ENCODE measurements around the gene GGT5. TPM values are rescaled to one million over a fixed set of nuclear protein-coding genes. Genes with fewer than 3 reads are reported as not detected.
A peak's percentile ranks its signal among the peaks of the same experiment; 100 is the strongest.
"Not testable (repeated sequence)": the region's sequence is repeated elsewhere in the genome, so short reads cannot be mapped to it uniquely, and the experiment has no call there.

The GGT5 gene
- total RNA-seq, 2 experiments from 2014 or later = 0.40 TPM; not detected in 1

GRCh38 chr22:24274696-24275405, 30.0 kb upstream of the GGT5 start:
- H3K4me1 Mint-ChIP-seq = peaks cover 37% of the 10 kb centered on the region
- H3K27me3 Mint-ChIP-seq; H3K27ac Mint-ChIP-seq; H3K4me3 Mint-ChIP-seq; CTCF ChIA-PET; H3K9me3 Mint-ChIP-seq (ENCODE audit: low read depth); H3K36me3 Mint-ChIP-seq; DNase-seq; ATAC-seq: not testable (repeated sequence)

GRCh38 chr22:24273906-24274305, 29.0 kb upstream of the GGT5 start:
- H3K4me1 Mint-ChIP-seq = peaks cover 33% of the 10 kb centered on the region
- H3K4me3 Mint-ChIP-seq; H3K9me3 Mint-ChIP-seq (ENCODE audit: low read depth); CTCF ChIA-PET; H3K27ac Mint-ChIP-seq; H3K27me3 Mint-ChIP-seq; DNase-seq; H3K36me3 Mint-ChIP-seq; ATAC-seq: not testable (repeated sequence)

GRCh38 chr22:24273031-24273430, 28.1 kb upstream of the GGT5 start:
- not testable (repeated sequence) for H3K27ac Mint-ChIP-seq; H3K36me3 Mint-ChIP-seq; DNase-seq; H3K9me3 Mint-ChIP-seq (ENCODE audit: low read depth); ATAC-seq; H3K27me3 Mint-ChIP-seq
- Mint-ChIP-seq H3K4me1 (peaks cover 30% of the 10 kb centered on the region), H3K4me3 (peak overlapping the region; percentile 88)
- CTCF ChIA-PET = interaction anchor here (1.0 kb wide), 1 partner anchor 16 kb away, joined by 4 read pairs; no protein-coding TSS in a partner anchor

GRCh38 chr22:24271386-24271854, 26.5 kb upstream of the GGT5 start:
- CTCF ChIA-PET = interaction anchor here (1.0 to 1.6 kb wide), 3 partner anchors 29 to 114 kb away, joined by 3 to 4 read pairs (median 3); no protein-coding TSS in a partner anchor
- no peaks in the 10 kb centered on the region for H3K9me3 Mint-ChIP-seq (ENCODE audit: low read depth)
- DNase-seq (no peak), ATAC-seq (no peak)
- peak overlapping the region; percentile 80 for H3K27ac Mint-ChIP-seq
- H3K27me3 Mint-ChIP-seq = no peaks in the 10 kb centered on the region
- peaks cover 6% of the 10 kb centered on the region for H3K36me3 Mint-ChIP-seq
- H3K4me1 Mint-ChIP-seq = peaks cover 27% of the 10 kb centered on the region
- H3K4me3 Mint-ChIP-seq = peak overlapping the region; percentile 88

GRCh38 chr22:24270556-24271385, 25.9 kb upstream of the GGT5 start, which contains the start of gene SPECC1L:
SPECC1L (plus strand) TSS chr22:24270831; CDS start chr22:24302232, 31,401 bp downstream.
- Mint-ChIP-seq H3K36me3 (peaks cover 6% of the 10 kb centered on the region), H3K9me3 (ENCODE audit: low read depth) (no peaks in the 10 kb centered on the region), H3K27me3 (no peaks in the 10 kb centered on the region), H3K4me3 (peak within 1 kb of the TSS; percentile 88), H3K4me1 (peaks cover 27% of the 10 kb centered on the region), H3K27ac (peak within 1 kb of the TSS; percentile 81)
- ATAC-seq = peak; percentile 97
- DNase-seq = peak; percentile 94
- CTCF ChIA-PET = interaction anchor here (1.0 to 1.6 kb wide), 3 partner anchors 28 to 113 kb away, joined by 3 to 4 read pairs (median 3); no protein-coding TSS in a partner anchor

- H3K4me1 Mint-ChIP-seq; H3K27ac Mint-ChIP-seq; H3K36me3 Mint-ChIP-seq; ATAC-seq; H3K27me3 Mint-ChIP-seq; DNase-seq; H3K9me3 Mint-ChIP-seq (ENCODE audit: low read depth); H3K4me3 Mint-ChIP-seq: not testable (repeated sequence)
- CTCF ChIA-PET = interaction anchor here (1.4 kb wide), 1 partner anchor 24 kb away, joined by 3 read pairs; no protein-coding TSS in a partner anchor
Observed at GRCh38 chr22:24266495-24266894, 21.6 kb upstream of the GGT5 start.

GRCh38 chr22:24265734-24266133, 20.9 kb upstream of the GGT5 start:
- CTCF ChIA-PET = interaction anchor here (1.4 kb wide), 1 partner anchor 23 kb away, joined by 3 read pairs; no protein-coding TSS in a partner anchor

GRCh38 chr22:24264329-24264896, 19.5 kb upstream of the GGT5 start:
- H3K4me1 Mint-ChIP-seq; DNase-seq; ATAC-seq; H3K27me3 Mint-ChIP-seq; CTCF ChIA-PET; H3K9me3 Mint-ChIP-seq (ENCODE audit: low read depth); H3K4me3 Mint-ChIP-seq; H3K36me3 Mint-ChIP-seq: not testable (repeated sequence)
- peak overlapping the region; percentile 63 for H3K27ac Mint-ChIP-seq

More at GRCh38 chr22:24265734-24266133, 20.9 kb upstream of the GGT5 start:
- no peaks in the 10 kb centered on the region for H3K27me3 Mint-ChIP-seq
- peaks cover 8% of the 10 kb centered on the region for H3K4me1 Mint-ChIP-seq
- DNase-seq (no peak), ATAC-seq (no peak)
- no peak overlapping the region for H3K27ac Mint-ChIP-seq
- H3K36me3 Mint-ChIP-seq = no peaks in the 10 kb centered on the region
- H3K4me3 Mint-ChIP-seq = no peak overlapping the region
- no peaks in the 10 kb centered on the region for H3K9me3 Mint-ChIP-seq (ENCODE audit: low read depth)

GRCh38 chr22:24263479-24263878, 18.6 kb upstream of the GGT5 start:
- H3K9me3 Mint-ChIP-seq (ENCODE audit: low read depth); H3K36me3 Mint-ChIP-seq; DNase-seq; H3K27me3 Mint-ChIP-seq; H3K4me1 Mint-ChIP-seq; ATAC-seq; H3K27ac Mint-ChIP-seq; CTCF ChIA-PET; H3K4me3 Mint-ChIP-seq: not testable (repeated sequence)

- H3K27ac Mint-ChIP-seq; ATAC-seq; H3K4me1 Mint-ChIP-seq; H3K36me3 Mint-ChIP-seq; H3K4me3 Mint-ChIP-seq; H3K27me3 Mint-ChIP-seq; DNase-seq; H3K9me3 Mint-ChIP-seq (ENCODE audit: low read depth); CTCF ChIA-PET: not testable (repeated sequence)
Observed at GRCh38 chr22:24262185-24262749, 17.4 kb upstream of the GGT5 start.

GRCh38 chr22:24259459-24259858, 14.6 kb upstream of the GGT5 start:
- CTCF ChIA-PET; H3K9me3 Mint-ChIP-seq (ENCODE audit: low read depth); H3K36me3 Mint-ChIP-seq; H3K27ac Mint-ChIP-seq; H3K4me1 Mint-ChIP-seq; H3K27me3 Mint-ChIP-seq; H3K4me3 Mint-ChIP-seq: not testable (repeated sequence)
- DNase-seq (peak; percentile 80), ATAC-seq (peak; percentile 58)

GRCh38 chr22:24256736-24257135, 11.9 kb upstream of the GGT5 start:
- H3K36me3 Mint-ChIP-seq; CTCF ChIA-PET; H3K27ac Mint-ChIP-seq; DNase-seq; ATAC-seq; H3K4me1 Mint-ChIP-seq; H3K9me3 Mint-ChIP-seq (ENCODE audit: low read depth); H3K27me3 Mint-ChIP-seq; H3K4me3 Mint-ChIP-seq: not testable (repeated sequence)

GRCh38 chr22:24256136-24256535, 11.3 kb upstream of the GGT5 start:
- H3K9me3 Mint-ChIP-seq (ENCODE audit: low read depth); ATAC-seq; H3K27me3 Mint-ChIP-seq; H3K36me3 Mint-ChIP-seq; H3K27ac Mint-ChIP-seq; DNase-seq; H3K4me3 Mint-ChIP-seq; CTCF ChIA-PET; H3K4me1 Mint-ChIP-seq: not testable (repeated sequence)
